ENCODE results near the gene TNK1. TPM values are rescaled to one million over a fixed set of nuclear protein-coding genes. Genes with fewer than 3 reads are reported as not detected.
A peak's percentile ranks its signal among the peaks of the same experiment; 100 is the strongest.

Gene TNK1
- total RNA-seq, 1 experiment from 2014 or later, result 10.1 TPM

GRCh38 chr17:7398612-7399011, 17.7 kb downstream of the TNK1 start:
- H3T11ph ChIP-seq (ENCODE audit: low read length), result no peak overlapping the region
- H2BK20ac ChIP-seq (ENCODE audit: low read depth, low read length, poor library complexity, severe bottlenecking), result no peak overlapping the region
- no peak overlapping the region for H4K8ac ChIP-seq (replicated peaks; ENCODE audit: insufficient read length, low read depth, low read length)
- no peak for TF ChIP-seq CTCF (conservative IDR thresholded peaks at IDR 0.05)
- H3K9me3 ChIP-seq (ENCODE audit: control insufficient read depth, low read depth, low read length), result no peaks in the 10 kb centered on the region
- H3K9ac ChIP-seq (ENCODE audit: extremely low read depth, insufficient read length, low read length), result no peak overlapping the region
- H3K4me2 ChIP-seq (ENCODE audit: insufficient read depth, insufficient read length, low read length), result no peak overlapping the region
- peaks cover 2% of the 10 kb centered on the region for H3K27me3 Mint-ChIP-seq (ENCODE audit: low read depth)
- H3K23ac ChIP-seq (ENCODE audit: insufficient read length, low read depth, low read length), result no peak overlapping the region
- no peak overlapping the region for H4K5ac ChIP-seq (ENCODE audit: insufficient read length, low read depth, low read length)
- H3K4ac ChIP-seq (ENCODE audit: low read depth, low read length), result no peak overlapping the region
- H3K4me1 Mint-ChIP-seq, result peaks cover 13 to 17% of the 10 kb centered on the region in 2 experiments
- no peak overlapping the region for H2AK5ac ChIP-seq (ENCODE audit: insufficient read length, low read length)
- H3K9me3 Mint-ChIP-seq, result no peaks in the 10 kb centered on the region
- DNase-seq, result no peak
- H3K23me2 ChIP-seq (ENCODE audit: insufficient read length, low read depth, low read length, poor library complexity, severe bottlenecking), result peaks cover 11% of the 10 kb centered on the region
- H3K14ac ChIP-seq (ENCODE audit: insufficient read depth, low read length), result no peak overlapping the region
- H3K79me1 ChIP-seq (ENCODE audit: insufficient read depth, low read depth, low read length, poor library complexity, severe bottlenecking), result no peaks in the 10 kb centered on the region
- H3K27ac ChIP-seq (ENCODE audit: insufficient read length, low read depth, low read length), result no peak overlapping the region
- no peak overlapping the region for H3K18ac ChIP-seq (ENCODE audit: insufficient read length, low read depth, low read length)
- no peak overlapping the region for H2AFZ ChIP-seq (ENCODE audit: low read length)
- H3K79me2 ChIP-seq (ENCODE audit: insufficient read depth, low read length), result no peaks in the 10 kb centered on the region
- H3K56ac ChIP-seq (ENCODE audit: insufficient read length, low read depth, low read length), result no peak overlapping the region
- peaks cover 3 to 11% (median 4%) of the 10 kb centered on the region in 3 experiments; a peak in 5 of 7 replicates for H3K36me3 Mint-ChIP-seq (ENCODE audit: insufficient read depth in 1 of 3, low read depth in 3 of 3)
- H4K91ac ChIP-seq (ENCODE audit: insufficient read length, low read depth, low read length), result no peak overlapping the region
- no peak overlapping the region for H2BK15ac ChIP-seq (ENCODE audit: low read depth, low read length)
- H3K27me3 ChIP-seq (ENCODE audit: insufficient read depth, low read length), result no peaks in the 10 kb centered on the region
- no peak overlapping the region for H3K27ac Mint-ChIP-seq
- no peak overlapping the region for H2BK5ac ChIP-seq (ENCODE audit: insufficient read length, low read length)
- H2BK120ac ChIP-seq (ENCODE audit: low read depth, low read length, poor library complexity, severe bottlenecking), result no peak overlapping the region
- no CpG with 5 or more reads among the region's 2 CpGs for WGBS (ENCODE audit: extremely low coverage, insufficient read length, low lambda C conversion rate)
- peak overlapping the region in 1 of 2 experiments; percentile 23; a peak in 1 of 5 replicates for H3K4me3 Mint-ChIP-seq
- no peaks in the 10 kb centered on the region for H4K20me1 ChIP-seq (ENCODE audit: control insufficient read depth, insufficient read depth, insufficient read length)
- H3K4me1 ChIP-seq (ENCODE audit: insufficient read depth, low read length), result peaks cover 2% of the 10 kb centered on the region; the same call in 1 of the 2 replicates
- H2BK12ac ChIP-seq (ENCODE audit: insufficient read length, low read depth, low read length), result no peak overlapping the region

Measured in H9 (cell line).